Spleen (tissue), 11 donors: Measurements from ENCODE around the gene DCP1A. TPM values are rescaled to one million over a fixed set of nuclear protein-coding genes. Genes with fewer than 3 reads are reported as not detected.

Source experiments
- DNase-seq: peaks from one replicate; pipeline ENCODE4 v3.0.0-alpha.2; 2020
- H3K27ac ChIP-seq, 8 donors: fragments of 200-600 bp; sonication (generic) in 7 of 8; 1 replicate in 4 of 8; 2 replicates in 4 of 8; pipeline versions ENCODE4 v1.5.0 to v1.8.0; 2016 to 2021; ENCODE audit warnings: inconsistent platforms in 4 of 8, mild to moderate bottlenecking in 4 of 8, moderate library complexity in 1 of 8
- H3K27me3 ChIP-seq, 7 donors: fragments of 200-600 bp; sonication (generic) in 6 of 7; replicated peaks in 1 of 7; 1 replicate in 4 of 7; 2 replicates in 3 of 7; pipeline versions ENCODE4 v1.5.0 to v1.8.0; 2016 to 2021; ENCODE audit warnings: inconsistent platforms in 3 of 7, mild to moderate bottlenecking in 1 of 7
- H3K36me3 ChIP-seq, 6 donors: fragments of 200-600 bp; sonication (generic) in 5 of 6; 1 replicate in 4 of 6; 2 replicates in 2 of 6; pipeline versions ENCODE4 v1.5.0 to v1.8.0; 2016 to 2021; ENCODE audit warnings: inconsistent platforms in 2 of 6
- H3K4me1 ChIP-seq, 6 donors: fragments of 200-600 bp; sonication (generic) in 5 of 6; 1 replicate in 3 of 6; 2 replicates in 3 of 6; pipeline versions ENCODE4 v1.5.0 to v1.8.0; 2016 to 2021; ENCODE audit warnings: inconsistent platforms in 3 of 6
- H3K4me3 ChIP-seq, 8 donors: fragments of 200-600 bp; sonication (generic) in 7 of 8; 1 replicate in 4 of 8; 2 replicates in 4 of 8; pipeline versions ENCODE4 v1.5.0 to v1.8.0; 2016 to 2021; ENCODE audit warnings: inconsistent platforms in 4 of 8, mild to moderate bottlenecking in 4 of 8, moderate library complexity in 2 of 8
- H3K9me3 ChIP-seq, 8 donors: fragments of 200-600 bp; sonication (generic) in 7 of 8; 1 replicate in 4 of 8; 2 replicates in 4 of 8; pipeline versions ENCODE4 v1.5.0 to v1.8.0; 2016 to 2021; ENCODE audit warnings: inconsistent platforms in 4 of 8
- POLR2A ChIP-seq, 3 donors: fragments of 450-650 bp; IDR thresholded peaks; one replicate each; pipeline ENCODE4 v1.5.1; 2017; ENCODE audit warnings: antibody characterized with exemption in 3 of 3, mild to moderate bottlenecking in 1 of 3
- POLR2AphosphoS5 ChIP-seq, 3 donors: sonication (generic); formaldehyde crosslinking; IDR thresholded peaks; one replicate each; pipeline ENCODE4 v1.5.1; 2017; ENCODE audit warnings: antibody characterized with exemption in 3 of 3
- WGBS, 5 donors: extraction: QIAGEN DNeasy Blood & Tissue Kit in 3 of 5; methylation state at CpG; one replicate each; pipeline versions ENCODE4 v1.1.5 to v1.1.7; 2013 to 2018; 5-methylcytosine and 5-hydroxymethylcytosine counted together
- intact Hi-C: fragments of 100-400 bp; cut with DNase I; formaldehyde crosslinking; loops from one replicate; pipeline ENCODE4 v1.15.0; 2023; ENCODE audit warnings: low total_unique reads
- polyA plus RNA-seq, 3 donors: library from polyadenylated mRNA; stranded (reverse); fragments of 200-250 nt; gene quantifications; one replicate each; pipeline ENCODE4 v1.2.1, GENCODE V29; 2013
- total RNA-seq, 7 donors: library from RNA; depleted of rRNA in 3 of 7; stranded (reverse); fragments of >200 nt in 3 of 7; fragmentation: NEBNext Ultra II Directional in 4 of 7; extraction: Animal tissue kit (Norgen Biotek cat#: 25700) in 4 of 7; gene quantifications; one replicate each; pipeline versions ENCODE4 v1.1.0 to v1.2.1, GENCODE V29; 2016 to 2021
- TF ChIP-seq, protein P1 (sequence below), 11 experiments: fragments of 200-600 bp in 7 of 11; fragments of 450-650 bp in 4 of 11; sonication (generic) in 4 of 11; IDR thresholded peaks in 8 of 11; conservative IDR thresholded peaks in 3 of 11; 1 replicate in 7 of 11; 2 replicates in 4 of 11; pipeline versions ENCODE4 v1.4.0 to v1.8.0; 2016 to 2021; ENCODE audit warnings: antibody characterized with exemption in 11 of 11, inconsistent platforms in 4 of 11, mild to moderate bottlenecking in 1 of 11
- donor health status: healthy with polysubstance abuse.
- donor health status: DM: no; HTN: no; CAD: no; lungs with moderate emphysema.
- donor health status: DM: no; HTN: no; CAD: no.
- donor health status: Bipolar disorder and iron deficiency.
- donor health status: healthy.
- donor health status: DM: no; HTN: no; CAD: no.
- donor health status: DM: yes; HTN: yes; CAD: no.

DCP1A gene
- total and polyA plus RNA-seq, 10 donors, result 4.0 to 28.1 (median 23.3) TPM

DNA sequence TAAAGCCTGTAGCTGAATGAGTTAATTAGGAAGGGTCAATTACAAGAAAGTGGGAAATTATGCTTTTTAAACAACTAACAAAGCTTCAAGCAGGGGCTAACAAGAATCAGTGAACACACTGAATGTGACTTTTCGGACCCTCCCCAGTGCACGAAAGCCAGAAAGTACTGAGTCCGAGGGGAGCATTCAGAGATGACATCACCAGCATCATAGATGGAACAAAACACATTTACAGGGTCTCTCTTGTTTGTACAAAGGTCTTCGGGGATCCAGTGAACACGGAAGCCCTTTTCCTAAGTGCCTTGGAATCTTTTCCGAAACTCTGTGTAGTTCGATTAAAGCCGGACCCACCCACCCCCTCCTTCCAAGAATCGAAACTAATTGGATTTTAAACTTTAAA is 829 bp downstream of the DCP1A start:
- no peak for DNase-seq
- no peaks in the 10 kb centered on the region for H3K27me3 ChIP-seq
- H3K27ac ChIP-seq, result peak overlapping the region in 6 of 8 donors; percentile 90 to 95 (median 94)
- no peaks in the 10 kb centered on the region for H3K9me3 ChIP-seq
- H3K36me3 ChIP-seq, result peaks cover 0 to 32% (median 18%) of the 10 kb centered on the region in 6 donors
- TF ChIP-seq, protein P1, sequence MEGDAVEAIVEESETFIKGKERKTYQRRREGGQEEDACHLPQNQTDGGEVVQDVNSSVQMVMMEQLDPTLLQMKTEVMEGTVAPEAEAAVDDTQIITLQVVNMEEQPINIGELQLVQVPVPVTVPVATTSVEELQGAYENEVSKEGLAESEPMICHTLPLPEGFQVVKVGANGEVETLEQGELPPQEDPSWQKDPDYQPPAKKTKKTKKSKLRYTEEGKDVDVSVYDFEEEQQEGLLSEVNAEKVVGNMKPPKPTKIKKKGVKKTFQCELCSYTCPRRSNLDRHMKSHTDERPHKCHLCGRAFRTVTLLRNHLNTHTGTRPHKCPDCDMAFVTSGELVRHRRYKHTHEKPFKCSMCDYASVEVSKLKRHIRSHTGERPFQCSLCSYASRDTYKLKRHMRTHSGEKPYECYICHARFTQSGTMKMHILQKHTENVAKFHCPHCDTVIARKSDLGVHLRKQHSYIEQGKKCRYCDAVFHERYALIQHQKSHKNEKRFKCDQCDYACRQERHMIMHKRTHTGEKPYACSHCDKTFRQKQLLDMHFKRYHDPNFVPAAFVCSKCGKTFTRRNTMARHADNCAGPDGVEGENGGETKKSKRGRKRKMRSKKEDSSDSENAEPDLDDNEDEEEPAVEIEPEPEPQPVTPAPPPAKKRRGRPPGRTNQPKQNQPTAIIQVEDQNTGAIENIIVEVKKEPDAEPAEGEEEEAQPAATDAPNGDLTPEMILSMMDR (IDR thresholded peaks at IDR 0.05 in 8 of 11, conservative IDR thresholded peaks at IDR 0.05 in 3 of 11), result no peak
- TF ChIP-seq POLR2A (IDR thresholded peaks at IDR 0.05) (no peak), POLR2AphosphoS5 (IDR thresholded peaks at IDR 0.05) (no peak)
- H3K4me3 ChIP-seq, result peak overlapping the region; percentile 42 to 92 (median 86)
- intact Hi-C loops, result no loop called here
- peaks cover 21 to 64% (median 45%) of the 10 kb centered on the region in 6 donors for H3K4me1 ChIP-seq
- 2 to 4% (median 3%) methylated on average over 9 of the region's 9 CpGs for WGBS, 5 donors

DNA sequence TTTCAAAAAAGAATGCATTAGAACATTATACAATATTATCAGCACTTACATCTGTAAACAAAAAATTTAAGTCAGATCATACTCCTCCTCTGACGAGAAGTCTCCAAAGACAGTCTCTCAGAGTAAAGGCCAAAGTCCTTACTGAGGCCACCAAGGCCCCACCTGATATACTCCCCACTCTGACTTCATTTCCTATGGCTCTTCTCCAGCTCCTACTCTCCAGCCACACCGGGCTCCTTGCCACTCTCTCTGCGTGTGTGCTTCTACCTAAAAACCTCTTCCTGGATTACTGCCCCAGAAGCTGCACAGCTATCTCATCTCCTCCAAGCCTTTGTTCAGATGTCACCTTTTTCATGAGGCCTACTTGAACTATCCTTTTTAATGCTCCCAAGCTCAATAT is 5.0 kb downstream of the DCP1A start:
- Histone ChIP-seq H3K4me3 (no peak overlapping the region), H3K9me3 (no peaks in the 10 kb centered on the region), H3K36me3 (peaks cover 0 to 72% (median 39%) of the 10 kb centered on the region in 6 donors), H3K27ac (no peak overlapping the region), H3K27me3 (no peaks in the 10 kb centered on the region), H3K4me1 (peaks cover 21 to 81% (median 36%) of the 10 kb centered on the region in 6 donors)
- intact Hi-C loops, result no loop called here
- WGBS, 5 donors, result 47 to 63% (median 60%) methylated on average over 3 of the region's 3 CpGs
- DNase-seq, result no peak
- TF ChIP-seq POLR2AphosphoS5 (IDR thresholded peaks at IDR 0.05), result no peak

DNA sequence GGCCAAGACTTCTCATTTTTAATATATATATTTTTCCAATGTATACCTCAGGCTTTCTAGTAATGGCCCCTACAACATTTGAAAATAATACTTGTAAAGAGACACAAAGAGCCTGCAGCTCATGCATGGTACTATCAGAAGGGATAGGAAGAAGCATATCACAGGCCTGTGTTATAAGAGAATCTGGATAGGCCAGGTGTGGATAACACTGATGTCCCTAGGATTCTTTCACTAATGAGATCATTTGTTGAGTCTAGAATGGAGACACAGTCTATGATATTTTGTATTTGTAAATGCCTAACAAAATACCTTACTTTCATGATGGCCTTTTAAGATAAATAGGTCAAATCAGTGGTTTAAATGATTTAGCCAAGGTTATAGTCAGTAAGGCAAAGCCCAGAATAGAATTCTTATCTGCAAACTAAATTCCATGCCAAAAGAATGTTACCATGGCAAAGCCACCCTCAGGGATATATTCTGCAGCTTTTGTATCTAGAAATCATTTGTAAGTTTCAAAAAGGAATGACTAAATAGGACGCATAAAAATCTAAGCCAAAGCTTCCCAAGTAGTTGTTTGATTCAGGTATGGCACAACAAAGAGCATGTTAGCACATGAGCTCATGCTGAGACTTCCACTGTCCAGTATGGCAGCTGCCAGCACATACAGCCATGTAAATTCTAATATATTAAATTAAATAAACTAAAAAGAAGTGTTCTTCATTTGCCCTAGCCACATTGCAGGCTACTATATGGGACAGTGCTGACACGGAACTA is 10.0 kb downstream of the DCP1A start:
- 89 to 98% (median 96%) methylated on average over 2 of the region's 2 CpGs for WGBS, 5 donors
- intact Hi-C loops, result no loop called here
- TF ChIP-seq, protein P1 (IDR thresholded peaks at IDR 0.05 in 8 of 11, conservative IDR thresholded peaks at IDR 0.05 in 3 of 11), result no peak
- TF ChIP-seq POLR2AphosphoS5 (IDR thresholded peaks at IDR 0.05), result no peak
- no peak for TF ChIP-seq POLR2A (IDR thresholded peaks at IDR 0.05)
- no peak for DNase-seq
- Histone ChIP-seq H3K27me3 (no peaks in the 10 kb centered on the region), H3K4me3 (no peak overlapping the region), H3K9me3 (no peaks in the 10 kb centered on the region), H3K36me3 (peaks cover 0 to 100% (median 55%) of the 10 kb centered on the region in 6 donors), H3K4me1 (peaks cover 0 to 40% (median 5%) of the 10 kb centered on the region in 6 donors), H3K27ac (no peak overlapping the region)

DNA sequence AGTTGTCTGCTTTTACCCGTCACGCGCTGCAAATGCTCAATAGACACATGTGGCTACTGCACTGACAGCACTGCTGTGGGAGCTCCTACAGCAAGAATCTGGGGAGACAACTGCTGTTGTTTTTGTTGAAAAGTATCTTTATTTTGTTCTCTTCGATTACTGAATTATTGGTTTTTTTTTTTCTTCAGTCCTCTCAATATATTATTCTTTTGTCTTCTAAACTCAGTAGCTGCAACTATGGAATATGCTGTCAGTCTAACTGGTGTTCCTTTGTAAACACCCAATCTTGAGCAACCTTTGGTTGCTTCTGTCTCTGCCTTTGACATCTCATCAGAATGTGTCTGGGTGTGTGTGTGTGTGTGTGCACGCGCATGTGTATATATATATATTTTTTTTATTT is 12.6 kb downstream of the DCP1A start:
- Histone ChIP-seq H3K9me3 (no peaks in the 10 kb centered on the region), H3K36me3 (peaks cover 0 to 99% (median 50%) of the 10 kb centered on the region in 6 donors), H3K27ac (no peak overlapping the region), H3K4me3 (no peak overlapping the region), H3K27me3 (no peaks in the 10 kb centered on the region), H3K4me1 (peaks cover 0 to 32% (median 0%) of the 10 kb centered on the region in 6 donors)
- DNase-seq, result no peak
- intact Hi-C loops, result no loop called here
- WGBS, 5 donors, result 95 to 99% (median 97%) methylated on average over 6 of the region's 6 CpGs
- TF ChIP-seq, protein P1 (IDR thresholded peaks at IDR 0.05 in 8 of 11, conservative IDR thresholded peaks at IDR 0.05 in 3 of 11), result no peak
- TF ChIP-seq POLR2AphosphoS5 (IDR thresholded peaks at IDR 0.05), result no peak
- TF ChIP-seq POLR2A (IDR thresholded peaks at IDR 0.05), result no peak
